ENCODE results near the gene NFATC1.
A peak's percentile ranks its signal among the peaks of the same experiment; 100 is the strongest.

DNA sequence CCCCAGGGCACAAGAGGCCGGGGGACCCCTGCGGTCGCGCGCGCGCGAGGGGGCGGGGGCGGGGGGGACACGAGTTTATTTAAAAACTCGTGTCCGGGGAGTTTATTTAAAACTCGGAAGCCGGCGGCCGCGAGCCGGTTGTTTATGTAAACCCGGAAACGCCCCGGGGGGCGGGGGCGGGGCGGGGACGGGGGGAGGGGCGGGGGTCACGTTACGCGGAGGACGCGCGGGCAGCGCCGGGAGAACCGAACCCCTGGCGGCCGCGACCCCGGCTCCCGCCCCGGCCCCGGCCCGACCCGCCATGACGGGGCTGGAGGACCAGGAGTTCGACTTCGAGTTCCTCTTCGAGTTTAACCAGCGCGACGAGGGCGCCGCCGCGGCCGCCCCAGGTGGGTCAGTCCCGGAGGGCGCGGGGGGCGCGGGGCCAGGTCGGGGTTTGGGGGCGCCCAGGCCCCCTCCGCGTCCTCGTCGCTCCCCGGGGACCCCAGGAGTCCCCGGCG, 4.4 kb downstream of the NFATC1 start:
- TF ChIP-seq, protein P1, sequence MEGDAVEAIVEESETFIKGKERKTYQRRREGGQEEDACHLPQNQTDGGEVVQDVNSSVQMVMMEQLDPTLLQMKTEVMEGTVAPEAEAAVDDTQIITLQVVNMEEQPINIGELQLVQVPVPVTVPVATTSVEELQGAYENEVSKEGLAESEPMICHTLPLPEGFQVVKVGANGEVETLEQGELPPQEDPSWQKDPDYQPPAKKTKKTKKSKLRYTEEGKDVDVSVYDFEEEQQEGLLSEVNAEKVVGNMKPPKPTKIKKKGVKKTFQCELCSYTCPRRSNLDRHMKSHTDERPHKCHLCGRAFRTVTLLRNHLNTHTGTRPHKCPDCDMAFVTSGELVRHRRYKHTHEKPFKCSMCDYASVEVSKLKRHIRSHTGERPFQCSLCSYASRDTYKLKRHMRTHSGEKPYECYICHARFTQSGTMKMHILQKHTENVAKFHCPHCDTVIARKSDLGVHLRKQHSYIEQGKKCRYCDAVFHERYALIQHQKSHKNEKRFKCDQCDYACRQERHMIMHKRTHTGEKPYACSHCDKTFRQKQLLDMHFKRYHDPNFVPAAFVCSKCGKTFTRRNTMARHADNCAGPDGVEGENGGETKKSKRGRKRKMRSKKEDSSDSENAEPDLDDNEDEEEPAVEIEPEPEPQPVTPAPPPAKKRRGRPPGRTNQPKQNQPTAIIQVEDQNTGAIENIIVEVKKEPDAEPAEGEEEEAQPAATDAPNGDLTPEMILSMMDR (IDR thresholded peaks at IDR 0.05): no peak
- TF ChIP-seq POLR2A (IDR thresholded peaks at IDR 0.05): peak in 1 of 4 donors; percentile 49

All from esophagus squamous epithelium (tissue), 4 donors.